GM18520 (cell line): ENCODE results near the gene PROM2.

Experiments
- ATAC-seq: cut with Tn5 transposase; IDR thresholded peaks from one replicate; pipeline ENCODE4 v1.9.1; 2021; ENCODE audit not compliant: unreplicated experiment

Gene PROM2

DNA sequence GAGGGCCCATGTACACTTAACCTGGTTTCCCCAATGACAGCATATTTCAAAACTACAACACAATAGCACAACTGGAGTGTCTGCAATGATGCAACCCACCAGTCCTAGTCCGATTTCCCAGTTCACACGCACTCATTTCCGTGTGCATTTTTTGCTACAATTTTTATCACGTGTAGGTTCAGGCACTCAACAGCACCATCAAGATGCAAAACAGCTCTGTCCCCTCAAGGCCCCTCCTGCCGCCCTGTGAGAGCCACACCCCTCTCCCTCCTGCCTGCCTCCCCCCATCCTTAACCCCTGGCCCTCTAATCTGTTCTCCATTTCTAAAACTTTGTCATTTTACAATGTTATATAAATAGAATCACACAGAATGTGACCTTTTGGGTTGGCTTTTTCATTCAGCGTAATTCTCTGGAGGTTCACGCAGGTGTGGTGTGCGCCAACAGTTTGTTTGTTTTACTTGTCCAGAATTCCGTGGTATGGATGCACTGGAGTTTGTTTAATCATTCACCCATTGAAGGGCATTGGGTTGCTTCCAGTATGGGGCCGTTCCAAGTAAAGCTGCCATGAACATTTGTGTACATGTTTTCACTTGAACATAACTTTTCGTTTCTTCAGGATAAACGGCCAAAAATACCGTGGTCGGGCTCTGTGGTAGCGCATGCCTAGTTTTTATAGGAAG lies 31.3 kb downstream of the PROM2 start:
- no peak for ATAC-seq

DNA sequence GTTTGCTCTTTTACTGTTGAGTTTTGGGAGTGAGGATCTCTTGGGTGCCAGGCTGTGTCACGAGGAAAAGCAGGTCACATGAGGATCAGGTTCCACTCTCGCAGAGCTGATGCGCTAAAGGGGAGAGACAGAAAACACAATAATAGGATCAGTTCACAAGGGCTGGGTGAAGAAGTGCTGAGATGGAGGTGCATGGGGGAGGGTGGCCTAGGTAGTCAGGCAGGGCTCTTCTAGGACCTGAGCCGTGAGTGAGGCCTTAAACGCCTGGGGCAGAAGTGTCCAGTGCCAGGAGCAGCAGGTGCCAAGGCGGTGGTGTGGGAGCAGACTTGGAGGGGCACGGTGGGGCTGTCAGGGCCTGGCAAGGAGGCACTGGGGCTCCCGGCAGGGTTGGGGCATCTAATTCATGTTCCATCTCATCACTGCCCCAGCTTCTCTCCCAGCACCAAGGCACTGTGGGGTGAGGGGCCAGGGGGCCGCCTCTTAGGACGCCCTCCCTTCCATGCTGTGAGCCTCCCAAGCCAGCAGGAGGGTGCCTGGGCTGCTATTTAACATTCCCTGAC lies 32.2 kb downstream of the PROM2 start:
- no peak for ATAC-seq

DNA sequence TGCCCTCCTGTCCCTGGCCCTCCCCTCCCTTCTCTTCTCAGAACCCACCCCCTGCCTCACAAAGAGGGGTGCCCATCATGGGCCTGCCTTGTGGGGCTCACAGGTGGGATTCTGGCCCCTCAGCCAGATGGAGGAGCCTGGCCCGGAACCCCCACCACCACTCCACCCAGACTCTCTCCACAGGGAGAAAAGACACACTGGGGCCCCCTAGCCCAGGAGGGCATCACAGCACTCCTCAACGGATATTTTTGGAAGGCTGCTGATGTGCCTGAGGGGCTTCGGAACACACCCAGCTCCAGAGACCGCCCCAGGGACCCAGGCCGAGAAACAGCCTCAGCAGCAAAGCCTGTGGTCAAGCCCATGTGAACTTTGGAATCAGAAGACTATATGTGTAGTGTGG lies 32.8 kb downstream of the PROM2 start:
- no peak for ATAC-seq

DNA sequence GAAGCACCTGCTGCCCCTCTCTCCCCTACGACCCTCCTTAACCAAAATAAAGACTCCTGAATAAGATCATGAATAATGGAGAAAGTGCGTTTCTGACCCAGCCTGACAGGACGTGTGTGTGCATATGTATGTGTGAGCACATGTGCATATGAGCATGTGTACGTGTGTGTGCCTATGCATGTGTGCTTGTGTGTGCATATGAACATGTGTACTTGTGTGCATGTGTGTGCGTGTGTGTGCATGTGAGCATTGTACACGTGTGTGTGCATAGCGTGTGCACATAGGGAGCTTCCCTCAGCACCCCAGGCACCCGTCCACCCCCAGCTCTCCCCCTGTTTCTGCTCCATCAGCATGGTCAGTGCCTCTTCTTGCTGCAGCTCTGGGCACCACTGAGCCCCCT lies 33.6 kb downstream of the PROM2 start:
- ATAC-seq = no peak

DNA sequence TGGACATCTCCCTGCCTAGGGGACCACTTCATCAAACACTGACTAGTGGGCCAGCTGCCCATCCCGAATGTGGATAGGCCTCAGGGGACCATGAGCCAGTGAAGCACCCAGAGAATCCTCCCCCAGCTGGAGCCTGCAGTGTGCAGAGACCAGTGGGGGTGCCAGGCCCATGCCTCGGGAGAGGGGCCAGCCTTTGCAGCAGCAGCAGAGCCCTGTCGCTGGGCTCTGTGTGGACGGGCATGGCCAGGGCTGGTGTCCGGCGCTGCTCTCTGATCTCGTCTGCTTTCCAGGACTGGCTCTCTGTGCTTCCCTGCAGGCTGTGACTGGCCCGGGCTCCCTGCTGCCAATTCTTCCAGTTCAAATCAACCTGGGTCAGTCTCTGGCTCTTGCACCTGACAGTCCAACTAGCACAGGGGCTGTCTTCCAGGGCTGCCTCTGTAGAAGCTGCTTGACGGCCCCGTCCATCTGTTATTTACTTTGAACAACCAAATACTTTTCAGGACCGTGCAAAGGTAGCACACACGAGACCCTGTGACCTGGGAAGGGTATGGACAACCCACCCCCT lies 34.3 kb downstream of the PROM2 start:
- no peak for ATAC-seq

DNA sequence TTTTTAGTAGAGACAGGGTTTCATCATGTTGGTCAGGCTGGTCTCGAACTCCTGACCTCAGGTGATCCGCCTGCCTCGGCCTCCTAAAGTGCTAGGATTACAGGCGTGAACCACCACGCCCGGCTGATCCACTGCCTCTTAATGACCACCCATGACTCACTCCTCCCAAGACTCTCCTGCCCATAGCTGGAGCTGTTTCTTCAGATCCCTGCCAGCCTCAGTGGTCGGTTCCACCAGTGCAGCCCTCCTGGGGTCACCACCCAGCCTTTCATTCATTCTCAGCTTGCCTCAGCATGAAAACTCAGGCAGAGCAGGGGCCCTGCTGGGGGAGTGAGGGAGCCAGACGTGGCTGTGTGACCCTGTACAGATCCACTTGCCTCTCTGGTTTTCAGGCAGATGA lies 35.4 kb downstream of the PROM2 start:
- ATAC-seq = no peak

DNA sequence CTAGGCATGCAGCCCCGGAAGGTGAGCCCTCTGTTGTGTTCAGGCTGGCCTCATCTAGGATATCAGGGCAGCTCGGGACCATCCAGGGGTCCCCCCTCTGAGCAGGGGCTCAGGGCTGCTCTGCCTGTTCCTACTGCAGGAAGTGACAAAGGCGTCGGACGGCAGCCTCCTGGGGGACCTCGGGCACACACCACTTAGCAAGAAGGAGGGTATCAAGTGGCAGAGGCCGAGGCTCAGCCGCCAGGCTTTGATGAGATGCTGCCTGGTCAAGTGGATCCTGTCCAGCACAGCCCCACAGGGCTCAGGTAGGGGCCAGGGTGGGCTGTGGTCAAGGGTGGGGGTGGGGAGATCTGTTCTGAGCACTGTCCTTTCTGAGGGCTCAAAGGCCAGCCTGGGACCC lies 36.0 kb downstream of the PROM2 start:
- ATAC-seq = no peak

DNA sequence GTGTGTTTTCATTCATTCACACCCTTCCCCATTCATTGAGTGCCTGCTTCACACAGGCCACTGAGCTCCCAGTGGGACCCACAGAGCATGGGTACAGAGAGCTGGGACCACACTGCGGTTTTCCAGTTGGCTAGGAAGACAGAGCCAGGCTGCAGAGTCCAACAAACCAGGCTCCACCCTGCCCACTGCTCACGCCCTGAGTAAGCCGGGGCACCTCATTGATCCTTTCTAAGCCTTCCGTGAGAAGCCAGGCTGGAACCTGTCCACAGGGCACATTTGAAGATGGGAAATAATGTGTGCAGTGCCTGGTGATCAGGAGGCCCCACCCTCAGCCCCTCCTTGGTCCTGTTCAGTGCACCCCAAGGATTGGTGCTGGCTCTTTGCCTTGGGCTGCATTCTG lies 36.4 kb downstream of the PROM2 start:
- no peak for ATAC-seq

DNA sequence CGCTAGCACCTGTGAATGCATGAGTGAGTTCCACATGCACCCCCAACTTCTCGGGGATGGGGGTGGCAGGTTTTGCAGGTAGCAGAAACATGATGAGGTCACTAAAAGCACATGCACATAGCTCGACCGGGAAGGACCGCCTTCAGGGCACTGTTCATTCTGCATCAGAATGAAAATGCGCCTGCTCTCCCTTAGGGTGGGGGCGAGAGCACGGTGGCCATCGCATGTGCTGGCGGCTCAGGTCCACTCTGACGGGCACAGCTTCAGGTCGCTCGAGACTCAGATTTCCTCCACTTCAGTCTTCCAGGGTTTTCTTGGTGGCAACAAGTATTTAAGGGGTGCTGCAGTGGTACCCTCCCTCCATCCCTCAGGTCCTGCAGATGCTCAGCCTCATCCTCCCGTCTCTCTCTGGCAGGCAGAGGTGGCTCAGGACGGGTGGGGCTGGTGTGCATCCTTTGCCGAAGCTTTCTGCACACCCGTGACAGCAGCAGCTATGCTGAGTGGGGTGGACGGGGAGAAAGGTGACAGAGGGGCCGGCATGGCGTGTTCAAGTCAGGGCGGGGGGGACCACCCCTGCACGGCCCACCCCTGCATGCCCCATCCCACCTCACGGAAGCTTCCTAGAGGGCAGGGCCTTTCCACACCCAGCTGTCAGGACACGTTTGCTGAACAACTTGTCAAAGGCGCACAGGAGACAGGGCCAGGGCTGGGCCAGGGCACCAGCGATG lies 37.7 kb downstream of the PROM2 start:
- ATAC-seq = no peak

DNA sequence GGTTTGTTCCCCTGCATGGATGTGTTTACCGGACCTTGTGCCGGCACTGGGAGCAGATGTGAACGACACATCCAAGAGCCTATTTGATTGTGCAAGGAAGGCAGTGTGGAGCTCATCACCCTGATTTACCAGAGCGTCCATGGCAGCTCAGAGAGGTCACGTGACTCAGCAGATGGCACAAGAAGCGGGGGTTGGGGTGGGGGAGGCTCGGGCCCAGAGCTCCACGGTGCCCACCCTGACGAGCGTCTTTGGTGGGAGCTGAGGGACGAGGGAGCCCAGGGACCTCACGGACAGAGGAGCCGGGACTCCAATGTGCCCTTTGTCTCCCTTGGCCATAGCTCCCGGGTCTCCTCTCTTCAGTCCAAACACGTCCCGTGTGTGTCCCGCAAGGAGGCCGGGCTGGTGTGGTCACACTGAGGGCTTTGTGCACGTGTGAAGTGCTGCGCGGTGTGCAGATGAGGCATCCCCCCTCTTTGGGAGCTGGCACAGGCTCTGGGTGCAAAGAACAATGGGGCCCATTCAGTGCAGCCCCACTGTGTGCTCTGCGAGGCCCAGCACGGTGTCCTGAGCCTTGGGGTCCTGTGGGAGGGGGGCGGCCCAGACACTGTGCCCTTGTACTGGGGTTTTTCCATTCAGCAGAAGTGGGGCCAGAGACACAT lies 38.4 kb downstream of the PROM2 start:
- ATAC-seq = no peak

DNA sequence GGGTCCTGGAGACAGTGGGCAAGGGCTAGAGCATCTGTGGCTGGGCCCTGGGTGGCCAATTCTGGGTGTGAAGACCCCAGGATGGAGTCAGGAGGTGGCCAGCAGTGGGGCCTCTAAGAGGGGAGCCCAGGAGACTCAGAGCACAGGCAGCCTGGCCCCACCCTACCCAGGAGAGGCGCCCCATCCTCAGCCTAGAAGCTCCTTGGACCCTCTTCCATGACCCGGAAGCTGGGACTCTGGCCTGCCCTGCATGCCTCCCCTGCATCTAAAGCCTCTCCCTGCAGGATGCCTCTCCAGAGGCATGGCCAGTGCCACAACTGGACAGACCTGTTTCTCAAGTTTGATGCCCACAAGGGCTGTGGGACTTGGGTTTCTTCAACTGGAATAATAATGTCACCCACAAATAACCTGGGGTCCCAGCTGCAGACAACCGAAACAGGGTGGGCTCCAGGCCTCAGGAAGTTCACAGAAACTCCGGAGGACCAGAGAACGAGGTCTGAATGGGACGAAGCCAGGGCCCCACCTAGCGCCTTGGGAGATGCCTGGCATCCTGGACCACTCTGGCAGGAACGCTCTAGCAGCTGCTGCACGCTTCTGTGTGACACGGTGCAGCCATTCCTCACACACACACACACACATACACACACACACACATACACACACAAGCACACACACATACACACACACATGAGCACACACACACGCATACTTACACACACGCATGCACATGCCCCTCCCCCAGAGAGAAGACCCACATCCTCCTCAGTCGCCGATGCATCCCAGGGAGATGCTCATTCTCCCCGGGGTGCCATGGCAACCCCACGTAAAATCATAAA lies 39.3 kb downstream of the PROM2 start:
- no peak for ATAC-seq

DNA sequence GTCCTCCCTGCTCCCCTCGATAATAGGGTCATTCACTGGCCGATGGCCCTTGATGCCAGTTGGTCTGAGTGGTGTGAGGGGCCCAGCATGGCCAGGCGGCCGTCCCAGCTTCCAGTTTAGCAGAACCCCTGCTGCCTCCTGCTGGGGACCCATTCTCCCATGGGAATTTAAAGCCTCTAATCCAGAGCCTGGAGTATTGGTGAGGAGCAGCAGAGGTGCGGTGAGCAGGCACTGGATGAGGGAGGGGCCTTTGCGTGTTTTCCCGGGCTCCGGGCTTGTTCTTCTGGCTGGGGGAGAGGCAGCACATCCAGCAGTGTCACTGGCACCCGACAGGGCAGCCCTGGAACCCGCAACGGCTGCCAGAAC lies 40.3 kb downstream of the PROM2 start:
- no peak for ATAC-seq

DNA sequence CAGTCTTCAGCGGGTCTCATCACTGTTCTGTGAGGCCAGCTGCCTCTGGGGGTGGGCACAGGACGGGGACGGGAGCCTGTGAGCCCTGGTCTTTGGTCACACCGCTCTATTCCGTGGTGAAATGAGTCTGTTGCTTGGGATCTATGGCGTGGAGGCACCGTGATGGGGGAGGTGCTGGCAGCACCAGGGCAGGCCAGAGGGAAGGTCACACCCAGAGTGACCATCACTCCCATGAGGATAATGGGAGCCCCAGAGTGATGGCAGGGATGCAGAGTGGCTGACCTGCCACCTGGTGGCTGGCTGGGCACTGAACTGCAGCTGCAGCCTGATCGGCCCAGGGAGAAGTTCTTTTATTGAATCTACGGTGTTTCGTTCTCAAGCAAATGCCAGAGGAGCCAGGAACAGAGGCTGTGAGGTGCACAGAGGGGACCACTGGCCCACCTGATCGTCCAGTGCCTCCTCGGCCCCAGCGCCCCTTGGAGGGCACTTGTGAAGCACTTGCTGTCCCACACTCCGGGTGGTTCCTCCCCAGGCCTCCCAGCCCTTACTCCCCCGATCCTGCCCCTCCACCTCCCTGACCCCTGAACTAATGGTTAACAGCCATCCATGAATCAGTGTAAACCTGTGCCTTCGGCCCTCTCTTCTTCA lies 40.8 kb downstream of the PROM2 start:
- ATAC-seq = no peak

DNA sequence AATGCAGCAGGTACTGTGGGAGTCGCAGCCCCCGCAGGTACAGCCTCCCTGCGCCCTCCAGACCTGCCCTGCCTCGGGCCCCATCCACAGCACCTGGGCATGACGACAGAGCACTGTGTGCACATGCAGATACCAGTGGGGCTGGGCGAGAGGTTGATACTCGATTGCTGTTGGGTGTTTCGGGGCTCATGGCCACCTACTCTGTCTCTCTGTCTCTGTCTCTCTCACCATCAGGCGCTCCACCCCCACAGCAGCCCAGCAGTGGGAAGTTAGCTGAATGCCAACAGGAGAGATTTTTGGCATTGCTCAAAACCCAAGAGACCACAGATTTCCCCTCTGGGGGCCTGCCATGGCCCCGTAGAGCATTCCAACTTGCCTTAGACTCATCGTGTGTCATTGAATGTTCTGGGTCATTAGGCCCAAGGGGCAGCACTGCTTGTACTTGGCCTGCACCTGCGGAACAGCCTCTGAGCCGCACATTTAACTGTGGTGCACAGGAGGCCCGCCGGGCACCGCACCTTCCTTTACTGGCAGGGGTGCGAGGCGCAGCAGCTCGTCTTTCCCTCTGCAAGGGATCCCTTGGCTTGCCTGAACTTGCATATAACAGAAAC lies 41.7 kb downstream of the PROM2 start:
- no peak for ATAC-seq

DNA sequence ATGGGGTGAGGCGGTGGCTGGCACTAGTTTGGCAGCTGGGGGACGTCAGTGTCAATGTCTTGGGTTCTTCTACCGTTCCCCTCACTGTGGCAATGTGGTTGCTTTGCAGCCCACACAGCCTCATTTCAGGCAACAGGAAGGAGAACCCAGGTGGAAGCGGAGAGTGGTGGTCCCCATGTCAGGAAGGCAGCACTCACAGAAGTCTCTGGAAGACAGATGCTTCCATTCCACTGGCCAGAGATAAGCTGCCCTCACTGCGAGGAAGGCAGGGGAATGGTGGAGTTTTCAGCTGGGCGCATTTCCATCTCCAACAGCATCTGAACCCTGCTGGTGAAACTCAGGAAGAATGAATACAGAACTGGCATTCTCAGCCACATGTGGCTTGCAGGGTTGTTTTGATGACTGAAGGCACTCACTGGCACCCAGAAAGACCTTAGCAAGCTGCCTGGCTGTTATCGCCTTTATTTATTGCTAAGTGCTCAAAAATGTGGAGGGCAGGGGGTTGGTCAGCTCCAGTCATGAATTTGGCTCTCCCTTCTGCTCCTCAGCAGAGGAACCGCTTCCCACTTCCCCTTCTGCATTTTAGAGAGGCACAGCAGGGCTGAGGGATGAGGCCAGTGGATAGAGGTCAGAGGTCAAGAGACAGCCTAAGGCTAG lies 42.3 kb downstream of the PROM2 start:
- no peak for ATAC-seq

DNA sequence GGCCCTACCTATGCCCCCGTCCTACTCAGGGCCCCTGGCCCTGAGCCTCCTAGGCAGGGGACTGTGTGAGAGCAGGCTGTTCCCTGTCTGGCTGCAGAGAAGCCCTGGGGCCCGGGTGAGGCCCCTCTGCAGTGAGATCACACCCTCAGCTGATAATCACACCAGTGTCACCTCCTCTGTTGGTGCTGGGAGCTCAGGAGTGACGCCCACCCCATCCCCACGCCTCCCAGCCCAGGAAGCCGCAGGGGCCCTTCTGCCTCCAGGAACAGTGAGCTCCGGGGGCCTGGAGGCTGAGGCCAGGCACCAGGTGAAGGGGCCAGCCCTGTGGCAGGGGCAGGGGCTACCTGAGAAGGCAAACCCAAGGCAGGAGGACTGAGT lies 42.9 kb downstream of the PROM2 start:
- ATAC-seq = no peak

DNA sequence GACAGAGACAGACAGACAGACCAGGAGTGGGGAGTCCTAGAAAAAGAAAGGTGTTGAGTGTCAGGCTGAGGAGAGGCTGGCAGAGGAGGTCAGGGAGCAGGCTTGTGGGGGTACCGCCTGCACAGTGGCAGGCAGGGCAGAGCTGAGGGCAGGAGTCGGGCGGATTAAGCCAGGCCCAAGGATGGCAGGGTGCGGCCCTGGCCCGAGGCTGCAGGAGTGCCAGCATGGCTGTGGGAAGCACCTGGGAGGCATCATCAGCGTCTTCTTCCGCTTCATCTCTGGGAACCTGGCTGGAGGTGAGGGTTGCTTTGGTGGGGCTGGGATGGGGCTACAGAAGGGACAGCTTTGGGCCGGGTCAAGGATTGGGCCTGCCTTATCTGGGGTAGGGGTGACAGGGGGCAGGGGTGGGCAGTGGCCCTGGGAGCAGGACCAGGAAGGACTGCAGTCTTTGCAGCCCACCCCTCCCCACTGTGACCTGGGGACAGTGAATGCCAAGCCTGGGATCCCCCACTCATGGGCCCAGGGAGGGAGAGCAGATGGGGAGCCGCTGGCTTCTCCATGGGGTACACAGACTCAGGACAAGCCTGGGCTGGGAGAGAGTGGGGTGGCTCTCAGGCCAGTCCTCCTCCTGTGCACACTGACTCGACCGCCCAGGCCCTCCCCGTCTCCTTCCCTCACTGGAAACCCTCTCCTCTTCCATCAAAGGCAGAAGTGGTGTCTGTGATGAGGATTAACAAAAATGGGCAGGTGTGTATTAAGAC lies 43.6 kb downstream of the PROM2 start:
- ATAC-seq = no peak

DNA sequence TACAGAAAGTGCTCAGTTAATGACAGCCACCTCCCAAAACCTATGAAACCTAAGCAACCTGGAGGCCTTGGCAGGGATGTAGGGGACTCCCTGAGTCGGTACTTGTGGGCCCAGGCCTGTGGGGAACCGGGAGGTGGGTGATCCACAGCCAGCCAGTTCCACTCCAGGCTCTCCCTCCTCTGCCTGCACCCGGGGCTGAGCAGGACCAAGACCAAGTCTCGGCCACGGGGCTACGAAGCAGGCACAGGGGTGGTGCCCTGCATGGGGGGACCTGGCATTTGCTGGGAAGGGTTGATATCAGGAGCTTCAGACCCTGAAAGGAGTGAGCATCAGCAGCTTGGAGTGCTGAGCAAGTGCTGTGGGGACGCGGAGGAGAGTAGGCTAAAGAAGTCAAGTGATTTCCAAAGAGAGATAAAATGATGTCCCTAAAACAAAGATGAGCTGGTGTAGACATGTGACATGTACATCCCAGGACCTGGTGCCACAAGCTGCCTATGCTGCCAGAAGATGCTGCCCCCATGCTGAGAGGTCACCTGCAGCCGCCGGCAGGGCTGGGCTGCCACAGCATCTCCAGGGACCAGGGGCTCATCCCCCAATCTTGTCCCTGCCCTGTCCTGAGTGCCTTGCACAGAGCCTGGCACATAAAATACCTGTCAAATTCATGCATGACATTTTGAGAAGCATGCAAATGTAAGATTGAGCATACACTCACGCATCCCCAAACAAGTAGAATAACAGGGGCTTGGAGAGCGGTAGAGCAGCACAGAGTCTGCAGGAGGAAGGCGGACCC lies 44.4 kb downstream of the PROM2 start:
- no peak for ATAC-seq
